ENCODE results near the gene KRTAP26-1.

KRTAP26-1 gene
- total RNA-seq: 0 reads per million in 9 experiments

DNA sequence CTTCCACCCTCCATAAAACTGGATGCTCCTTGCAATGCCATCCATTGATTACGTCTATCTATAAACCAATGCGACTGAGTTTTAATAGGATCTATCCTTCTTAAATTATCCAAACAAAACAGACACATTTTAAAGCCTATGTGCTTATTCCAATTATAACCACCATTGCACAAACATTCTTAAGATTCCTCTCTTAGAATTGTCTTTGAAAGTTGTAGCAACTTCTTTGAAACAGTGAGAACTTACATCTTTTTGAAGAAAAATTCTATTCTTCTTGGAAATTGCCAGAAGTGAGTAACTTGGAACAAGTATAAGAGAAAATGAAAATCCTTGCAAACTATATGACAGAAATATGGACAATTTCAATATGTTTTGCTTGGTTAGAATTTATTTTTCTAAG is at the start of gene KRTAP26-1:
Gene KRTAP26-1 (minus strand): TSS at position 101 of the 400 bp plus-strand sequence. CDS start 280 bp downstream, outside the sequence.
- peaks cover 2 to 8% of the 10 kb centered on the region in 2 donors for H3K9me3 Mint-ChIP-seq
- H3K4me1 Mint-ChIP-seq (ENCODE audit: low read depth in 2 of 2): no peaks in the 10 kb centered on the region
- H3K27ac Mint-ChIP-seq: no peak within 1 kb of the TSS

DNA sequence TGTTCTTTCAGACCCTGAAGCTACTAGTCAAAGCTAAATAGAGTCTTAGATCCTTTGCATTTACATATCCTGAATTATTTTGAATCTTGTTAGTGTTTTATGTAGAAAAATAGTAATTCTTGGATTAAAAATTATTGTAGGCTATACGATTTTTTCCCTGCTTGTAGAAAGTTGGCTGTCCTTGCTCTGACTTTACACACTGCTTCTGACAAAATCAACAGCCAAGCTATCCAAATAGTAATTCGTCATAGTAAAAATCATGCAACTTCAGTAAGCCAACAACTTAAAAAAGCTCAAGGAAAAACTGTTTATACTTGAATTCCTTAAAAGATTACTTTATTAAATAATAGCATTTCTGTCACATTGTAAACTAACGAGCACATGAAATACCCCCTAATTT is 35.8 kb upstream of the KRTAP26-1 start:
- H3K27ac Mint-ChIP-seq: no peak overlapping the region
- H3K4me1 Mint-ChIP-seq (ENCODE audit: low read depth in 2 of 2): no peaks in the 10 kb centered on the region
- peaks cover 0 to 5% of the 10 kb centered on the region in 2 donors for H3K9me3 Mint-ChIP-seq
- no peaks in the 10 kb centered on the region for H3K27me3 Mint-ChIP-seq
- ATAC-seq (replicated peaks): no peak
- H3K36me3 Mint-ChIP-seq (ENCODE audit: insufficient read depth): no peaks in the 10 kb centered on the region
- DNase-seq: no peak
- H3K4me3 Mint-ChIP-seq: no peak overlapping the region

More for the DNA sequence above, at the start of gene KRTAP26-1:
- ATAC-seq (replicated peaks) (no peak), DNase-seq (no peak)
- H3K36me3 Mint-ChIP-seq (ENCODE audit: insufficient read depth): no peaks in the 10 kb centered on the region
- H3K27me3 Mint-ChIP-seq: no peaks in the 10 kb centered on the region
- H3K4me3 Mint-ChIP-seq: no peak within 1 kb of the TSS

DNA sequence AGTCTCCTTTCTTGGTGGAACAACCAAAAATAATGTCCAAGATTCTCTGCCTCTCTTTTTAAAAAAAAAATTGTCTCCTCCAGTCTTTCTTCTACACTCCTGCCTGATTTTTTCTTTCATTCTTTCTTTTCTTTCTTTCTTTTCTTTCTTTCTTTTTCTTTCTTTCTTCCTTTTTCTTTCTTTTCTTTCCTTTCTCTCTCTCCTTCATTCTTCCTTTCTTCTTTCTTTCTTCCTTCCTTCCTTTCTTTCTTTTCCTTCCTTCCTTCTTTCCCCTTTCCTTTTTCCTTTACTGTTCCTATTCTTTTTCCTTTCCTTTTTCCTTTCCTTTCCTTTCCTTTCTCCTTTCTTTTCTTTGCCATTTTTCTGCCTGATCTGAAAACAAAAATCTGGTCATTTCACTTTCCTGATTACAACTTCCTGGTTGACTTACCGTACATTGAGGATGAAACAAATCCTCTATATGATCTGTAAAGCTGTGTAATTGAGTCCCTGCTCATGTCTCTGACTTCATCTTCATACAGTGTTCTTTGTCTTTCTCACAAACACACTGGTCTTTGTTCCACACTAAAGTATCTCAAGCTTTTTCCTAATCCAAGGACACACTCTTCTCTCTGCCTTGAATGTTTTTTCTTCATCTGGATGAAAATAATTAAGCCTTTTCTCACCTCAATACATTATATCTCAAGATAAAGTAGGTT is 34.3 kb upstream of the KRTAP26-1 start:
- ATAC-seq (replicated peaks) (no peak), DNase-seq (no peak)
- Mint-ChIP-seq H3K4me3 (no peak overlapping the region), H3K36me3 (ENCODE audit: insufficient read depth) (no peaks in the 10 kb centered on the region), H3K27ac (no peak overlapping the region), H3K9me3 (peaks cover 0 to 5% of the 10 kb centered on the region in 2 donors), H3K27me3 (no peaks in the 10 kb centered on the region), H3K4me1 (ENCODE audit: low read depth in 2 of 2) (no peaks in the 10 kb centered on the region)

GRCh38 chr21:30351534-30351933 is 31.4 kb upstream of the KRTAP26-1 start:
- peaks cover 0 to 4% of the 10 kb centered on the region in 2 donors for H3K9me3 Mint-ChIP-seq
- no peak overlapping the region for H3K27ac Mint-ChIP-seq
- H3K4me3 Mint-ChIP-seq: no peak overlapping the region
- H3K36me3 Mint-ChIP-seq (ENCODE audit: insufficient read depth): peaks cover 3% of the 10 kb centered on the region
- no peak for ATAC-seq (replicated peaks)
- H3K4me1 Mint-ChIP-seq (ENCODE audit: low read depth in 2 of 2): no peaks in the 10 kb centered on the region
- DNase-seq: no peak
- no peaks in the 10 kb centered on the region for H3K27me3 Mint-ChIP-seq

DNA sequence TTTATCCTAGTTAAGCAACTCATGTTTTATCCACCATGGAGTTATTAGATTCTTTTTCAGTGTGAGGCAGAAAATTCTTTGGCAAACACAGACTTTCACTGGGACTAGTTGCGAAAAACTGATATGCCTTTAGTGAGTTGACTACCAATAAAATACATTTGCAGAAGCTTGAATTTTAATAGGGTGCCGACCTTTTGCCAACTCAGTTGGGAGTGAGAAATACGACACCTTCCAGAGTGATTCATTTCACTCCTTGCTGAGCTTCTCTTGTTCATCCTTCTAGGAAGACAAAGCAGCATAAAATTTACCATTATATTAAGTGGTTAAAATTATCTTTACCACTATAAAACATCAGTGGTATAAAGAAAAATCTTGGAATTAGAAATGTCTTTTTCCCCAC is 29.5 kb upstream of the KRTAP26-1 start:
- no peaks in the 10 kb centered on the region for H3K4me1 Mint-ChIP-seq (ENCODE audit: low read depth in 2 of 2)
- no peak for DNase-seq
- H3K27me3 Mint-ChIP-seq: no peaks in the 10 kb centered on the region
- H3K9me3 Mint-ChIP-seq: peaks cover 0 to 3% of the 10 kb centered on the region in 2 donors
- no peak overlapping the region for H3K27ac Mint-ChIP-seq
- no peak overlapping the region for H3K4me3 Mint-ChIP-seq
- ATAC-seq (replicated peaks): no peak
- peaks cover 3% of the 10 kb centered on the region for H3K36me3 Mint-ChIP-seq (ENCODE audit: insufficient read depth)

DNA sequence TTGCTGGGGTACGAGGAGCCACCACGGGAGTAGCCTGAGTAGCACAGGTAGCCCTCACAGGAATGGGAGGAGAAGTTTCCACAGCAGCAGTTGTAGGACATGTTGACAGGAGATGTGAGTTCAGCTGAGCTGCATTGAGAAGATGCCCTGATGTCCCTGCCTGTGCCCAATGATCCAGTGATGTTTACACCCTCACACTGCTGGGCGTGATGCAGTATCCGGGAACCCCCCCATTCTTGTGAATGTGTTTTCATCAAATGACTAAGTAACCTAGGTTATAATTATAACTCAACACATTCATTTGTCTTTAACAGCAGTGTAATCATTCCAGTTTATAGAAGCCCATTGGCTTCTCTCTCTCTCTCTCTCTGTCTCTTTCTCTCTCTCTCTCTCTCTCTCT is 28.4 kb upstream of the KRTAP26-1 start, which contains the start of gene KRTAP23-1:
Gene KRTAP23-1 (minus strand): TSS at position 101 of the 400 bp plus-strand sequence. CDS start 0 bp downstream, at position 101.
- H3K27ac Mint-ChIP-seq: no peak within 1 kb of the TSS
- H3K4me1 Mint-ChIP-seq (ENCODE audit: low read depth in 2 of 2): no peaks in the 10 kb centered on the region
- peaks cover 3% of the 10 kb centered on the region for H3K36me3 Mint-ChIP-seq (ENCODE audit: insufficient read depth)
- no peak for DNase-seq
- H3K27me3 Mint-ChIP-seq: no peaks in the 10 kb centered on the region
- H3K4me3 Mint-ChIP-seq: no peak within 1 kb of the TSS
- ATAC-seq (replicated peaks): no peak
- H3K9me3 Mint-ChIP-seq: peaks cover 0 to 2% of the 10 kb centered on the region in 2 donors

DNA sequence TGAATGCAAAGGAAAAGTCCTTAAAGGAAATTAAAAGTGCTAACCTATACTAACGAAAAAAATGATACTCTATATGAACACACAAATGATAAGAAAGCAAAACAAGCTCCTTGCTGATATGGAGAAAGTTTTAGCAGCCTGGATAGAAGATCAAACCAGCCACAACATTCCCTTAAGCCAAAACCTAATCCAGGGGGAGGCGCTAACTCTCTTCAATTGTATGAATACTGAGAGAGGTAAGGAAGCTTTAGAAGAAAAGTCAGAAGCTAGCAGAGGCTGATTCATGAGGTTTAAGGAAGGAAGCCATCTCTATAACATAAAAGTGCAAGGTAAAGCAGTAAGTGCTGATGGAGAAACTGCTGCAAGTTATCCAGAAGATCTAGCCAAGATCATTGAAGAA is 24.9 kb upstream of the KRTAP26-1 start:
- no peaks in the 10 kb centered on the region for H3K27me3 Mint-ChIP-seq
- no peaks in the 10 kb centered on the region for H3K4me1 Mint-ChIP-seq (ENCODE audit: low read depth in 2 of 2)
- no peak overlapping the region for H3K4me3 Mint-ChIP-seq
- H3K9me3 Mint-ChIP-seq: peaks cover 0 to 2% of the 10 kb centered on the region in 2 donors
- H3K36me3 Mint-ChIP-seq (ENCODE audit: insufficient read depth): peaks cover 3% of the 10 kb centered on the region
- ATAC-seq (replicated peaks) (no peak), DNase-seq (no peak)
- H3K27ac Mint-ChIP-seq: no peak overlapping the region

DNA sequence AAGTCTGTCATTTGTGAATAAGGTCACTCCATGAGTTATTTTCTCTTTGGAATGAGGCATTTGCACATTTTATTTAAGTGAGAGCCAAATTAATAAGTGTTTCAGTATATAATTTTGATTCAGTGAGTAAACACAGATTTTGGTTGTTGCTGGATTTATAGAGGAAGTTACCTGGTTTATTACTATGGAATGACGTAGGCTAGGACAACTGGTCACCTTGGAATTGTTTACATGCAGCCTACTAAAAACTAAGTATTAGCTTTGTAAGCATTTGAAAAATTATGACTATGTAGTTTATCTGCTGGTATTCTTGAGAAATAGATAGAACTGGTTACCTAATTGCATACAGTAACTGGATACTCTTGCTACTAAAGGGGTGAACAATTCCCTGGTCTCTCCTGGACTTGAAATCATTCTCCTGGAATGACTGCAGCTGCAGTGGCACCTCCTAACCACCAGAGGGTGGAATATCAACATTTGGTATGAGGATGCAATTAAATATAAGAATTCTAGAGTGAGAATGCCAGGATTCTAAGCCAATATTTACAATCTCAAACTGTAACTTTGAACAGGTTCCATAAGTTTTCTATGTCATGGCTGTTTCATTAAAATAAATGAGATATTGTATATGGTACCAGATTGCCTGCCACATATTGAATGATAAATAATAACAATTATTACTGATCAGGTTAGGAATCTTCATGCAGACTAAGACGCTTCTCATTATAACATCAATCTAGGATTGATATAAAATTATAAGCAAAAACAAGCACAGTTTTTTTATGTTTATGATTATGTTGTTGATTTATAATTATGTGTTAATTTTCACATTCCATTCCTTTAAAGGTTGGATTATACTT is 20.8 kb upstream of the KRTAP26-1 start:
- no peak for DNase-seq
- ATAC-seq (replicated peaks): no peak
- Mint-ChIP-seq H3K4me1 (ENCODE audit: low read depth in 2 of 2) (no peaks in the 10 kb centered on the region), H3K27ac (no peak overlapping the region), H3K9me3 (peaks cover 0 to 6% of the 10 kb centered on the region in 2 donors), H3K36me3 (ENCODE audit: insufficient read depth) (no peaks in the 10 kb centered on the region), H3K4me3 (no peak overlapping the region), H3K27me3 (no peaks in the 10 kb centered on the region)

GRCh38 chr21:30338717-30339116 is 18.6 kb upstream of the KRTAP26-1 start:
- DNase-seq (no peak), ATAC-seq (replicated peaks) (no peak)
- Mint-ChIP-seq H3K9me3 (peaks cover 0 to 9% of the 10 kb centered on the region in 2 donors), H3K27me3 (no peaks in the 10 kb centered on the region), H3K4me1 (ENCODE audit: low read depth in 2 of 2) (no peaks in the 10 kb centered on the region), H3K4me3 (no peak overlapping the region), H3K36me3 (ENCODE audit: insufficient read depth) (no peaks in the 10 kb centered on the region), H3K27ac (no peak overlapping the region)

- H3K36me3 Mint-ChIP-seq (ENCODE audit: insufficient read depth): no peaks in the 10 kb centered on the region
- H3K4me3 Mint-ChIP-seq: no peak overlapping the region
- no peak for DNase-seq
- H3K27ac Mint-ChIP-seq: no peak overlapping the region
- ATAC-seq (replicated peaks): no peak
- H3K9me3 Mint-ChIP-seq: peaks cover 0 to 9% of the 10 kb centered on the region in 2 donors
- H3K4me1 Mint-ChIP-seq (ENCODE audit: low read depth in 2 of 2): no peaks in the 10 kb centered on the region
- no peaks in the 10 kb centered on the region for H3K27me3 Mint-ChIP-seq
Observed at GRCh38 chr21:30337772-30338171, 17.7 kb upstream of the KRTAP26-1 start.

GRCh38 chr21:30337276-30337744 is 17.2 kb upstream of the KRTAP26-1 start, which contains the start of gene KRTAP27-1:
Gene KRTAP27-1 (minus strand): TSS chr21:30337694. CDS start chr21:30337668, 26 bp downstream.
- ATAC-seq (replicated peaks): no peak
- Mint-ChIP-seq H3K4me3 (no peak within 1 kb of the TSS), H3K27ac (no peak within 1 kb of the TSS), H3K27me3 (no peaks in the 10 kb centered on the region), H3K9me3 (peaks cover 0 to 9% of the 10 kb centered on the region in 2 donors), H3K4me1 (ENCODE audit: low read depth in 2 of 2) (no peaks in the 10 kb centered on the region), H3K36me3 (ENCODE audit: insufficient read depth) (no peaks in the 10 kb centered on the region)
- DNase-seq: no peak

DNA sequence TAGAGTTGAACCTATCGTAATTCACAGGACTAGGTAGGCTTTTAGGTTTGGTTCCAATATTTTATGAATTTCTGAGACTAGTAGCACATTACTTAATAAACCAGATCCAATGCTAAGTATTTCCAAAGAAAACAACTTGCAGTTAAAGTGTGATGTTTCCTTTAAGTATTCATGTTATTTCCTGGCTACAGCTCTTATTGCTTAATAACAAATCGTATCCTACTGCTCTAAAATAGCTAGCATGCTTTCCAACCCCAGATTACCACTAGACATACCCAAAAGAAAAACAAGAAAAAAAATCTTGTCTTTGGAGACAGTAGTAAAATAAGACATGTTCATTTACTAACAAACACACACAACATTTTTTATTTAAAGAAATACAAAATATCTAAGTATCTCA is 16.5 kb upstream of the KRTAP26-1 start:
- H3K27me3 Mint-ChIP-seq: no peaks in the 10 kb centered on the region
- H3K4me1 Mint-ChIP-seq (ENCODE audit: low read depth in 2 of 2): no peaks in the 10 kb centered on the region
- H3K4me3 Mint-ChIP-seq: no peak overlapping the region
- no peaks in the 10 kb centered on the region for H3K36me3 Mint-ChIP-seq (ENCODE audit: insufficient read depth)
- DNase-seq: no peak
- peaks cover 0 to 9% of the 10 kb centered on the region in 2 donors for H3K9me3 Mint-ChIP-seq
- no peak overlapping the region for H3K27ac Mint-ChIP-seq
- no peak for ATAC-seq (replicated peaks)

DNA sequence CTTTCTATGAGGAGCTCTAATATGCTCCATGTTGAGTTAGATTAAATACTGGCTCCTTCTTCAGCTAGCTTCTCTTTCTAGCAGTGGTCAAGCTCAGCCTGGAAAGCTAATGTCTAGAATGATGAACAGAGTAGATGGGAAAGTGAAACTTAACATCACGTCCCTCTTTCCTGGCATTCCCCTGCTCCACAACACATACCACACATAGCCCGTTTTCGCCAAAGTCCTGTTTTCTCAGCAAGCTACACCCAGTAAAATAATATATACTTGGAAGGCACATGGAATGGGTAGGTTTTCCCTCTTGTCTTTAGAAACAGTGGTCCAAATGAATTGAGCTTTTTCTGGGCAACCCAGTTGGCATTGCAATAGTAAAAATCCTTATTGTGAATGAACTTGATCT is 13.6 kb upstream of the KRTAP26-1 start:
- DNase-seq (no peak), ATAC-seq (replicated peaks) (no peak)
- no peaks in the 10 kb centered on the region for H3K36me3 Mint-ChIP-seq (ENCODE audit: insufficient read depth)
- H3K27me3 Mint-ChIP-seq: no peaks in the 10 kb centered on the region
- no peak overlapping the region for H3K4me3 Mint-ChIP-seq
- no peaks in the 10 kb centered on the region for H3K4me1 Mint-ChIP-seq (ENCODE audit: low read depth in 2 of 2)
- H3K9me3 Mint-ChIP-seq: peaks cover 0 to 8% of the 10 kb centered on the region in 2 donors
- H3K27ac Mint-ChIP-seq: no peak overlapping the region
